NOMO-1 (cell line): ENCODE results near the gene KLF16.
A peak's percentile ranks its signal among the peaks of the same experiment; 100 is the strongest.

Experiments used
- DNase-seq, 2 experiments: peaks; one replicate each; lab custom pipeline; 2025; ENCODE audit not compliant: unreplicated experiment in 2 of 2; lab: John Stamatoyannopoulos, UW

The KLF16 gene

DNA sequence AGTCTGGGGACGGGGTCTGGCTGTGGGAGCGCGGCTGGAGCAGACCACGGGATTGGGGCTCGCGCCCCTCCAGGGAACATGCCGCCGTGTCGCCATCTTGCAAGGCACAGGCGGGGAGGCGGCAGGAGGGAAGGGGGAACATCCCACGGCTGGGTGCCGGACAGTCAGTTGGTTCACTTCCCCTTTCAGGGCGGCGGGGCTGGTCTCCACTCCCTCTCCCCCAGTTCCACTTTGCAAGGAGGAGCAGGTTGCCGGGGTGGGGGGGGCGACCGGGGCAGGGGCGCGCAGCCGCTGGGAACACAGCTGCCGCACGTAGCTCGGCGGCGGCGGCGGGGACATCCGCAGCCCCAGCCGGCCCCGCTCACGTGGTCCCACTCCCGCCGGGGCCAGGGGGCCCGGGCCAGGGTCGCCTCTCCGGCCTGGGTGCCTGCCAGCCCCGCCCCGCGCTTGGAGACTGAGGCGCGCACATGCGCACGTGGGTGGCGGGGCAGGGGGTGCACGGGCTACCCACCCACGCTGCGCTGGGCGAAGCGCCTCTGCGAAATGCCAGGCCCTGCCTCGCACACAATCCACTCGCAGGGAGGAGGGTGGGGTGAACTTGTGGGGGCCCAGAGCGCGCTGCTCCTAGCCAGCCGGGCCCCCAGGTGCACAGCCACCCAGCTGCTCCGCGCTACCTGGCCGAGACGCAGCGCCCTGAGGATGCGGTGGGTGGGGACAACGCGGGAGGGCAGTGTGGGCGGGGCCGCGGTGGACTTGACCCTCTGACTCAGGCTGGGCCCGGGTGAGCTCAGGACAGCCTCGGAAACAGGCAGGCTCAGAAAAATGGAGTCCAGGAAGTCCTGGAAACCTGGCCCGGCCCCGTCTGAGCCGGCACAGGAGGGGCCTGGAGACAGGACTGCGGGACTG is 6.4 kb downstream of the KLF16 start:
- peak; percentile 85 to 89 for DNase-seq

DNA sequence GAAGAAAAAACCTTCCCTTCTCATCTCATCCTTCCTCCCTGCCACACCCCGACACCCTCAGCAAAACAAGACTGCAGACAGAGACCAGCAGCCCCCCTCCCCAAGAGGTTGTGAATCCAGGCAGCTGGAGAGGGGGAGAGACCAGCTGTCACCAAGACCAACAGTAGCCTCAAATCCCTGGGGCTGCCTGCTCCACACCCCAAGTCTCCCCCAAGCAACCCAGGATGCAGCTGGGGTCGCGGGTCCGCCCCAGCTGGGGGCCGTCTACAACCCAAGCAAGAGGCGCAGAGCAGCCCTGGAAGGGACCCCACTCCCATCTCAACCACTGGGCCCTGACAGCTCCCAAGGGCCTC is 7.1 kb downstream of the KLF16 start:
- DNase-seq, result no peak

DNA sequence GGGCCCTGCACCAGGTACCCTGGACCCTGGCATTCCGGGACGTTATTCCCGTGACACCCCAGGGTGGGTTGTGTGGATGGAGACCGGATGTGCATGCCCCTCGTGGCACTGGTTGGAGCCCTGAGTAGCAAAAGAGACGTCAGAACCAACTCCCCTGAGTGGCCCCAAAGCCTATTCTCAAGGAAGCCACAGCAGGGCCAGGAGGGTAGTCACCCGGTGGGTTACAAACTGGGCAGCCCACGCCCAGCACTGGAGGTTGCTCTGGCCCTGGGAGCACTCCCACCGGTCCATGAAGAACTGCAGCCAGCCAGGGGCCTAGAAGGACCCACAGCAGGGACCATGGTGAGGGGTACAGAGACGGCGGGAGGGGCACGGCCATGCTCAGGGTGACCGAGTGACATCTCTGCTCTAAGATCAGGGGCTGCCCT is 7.5 kb downstream of the KLF16 start:
- DNase-seq, result peak in 1 of 2 experiments; percentile 27

DNA sequence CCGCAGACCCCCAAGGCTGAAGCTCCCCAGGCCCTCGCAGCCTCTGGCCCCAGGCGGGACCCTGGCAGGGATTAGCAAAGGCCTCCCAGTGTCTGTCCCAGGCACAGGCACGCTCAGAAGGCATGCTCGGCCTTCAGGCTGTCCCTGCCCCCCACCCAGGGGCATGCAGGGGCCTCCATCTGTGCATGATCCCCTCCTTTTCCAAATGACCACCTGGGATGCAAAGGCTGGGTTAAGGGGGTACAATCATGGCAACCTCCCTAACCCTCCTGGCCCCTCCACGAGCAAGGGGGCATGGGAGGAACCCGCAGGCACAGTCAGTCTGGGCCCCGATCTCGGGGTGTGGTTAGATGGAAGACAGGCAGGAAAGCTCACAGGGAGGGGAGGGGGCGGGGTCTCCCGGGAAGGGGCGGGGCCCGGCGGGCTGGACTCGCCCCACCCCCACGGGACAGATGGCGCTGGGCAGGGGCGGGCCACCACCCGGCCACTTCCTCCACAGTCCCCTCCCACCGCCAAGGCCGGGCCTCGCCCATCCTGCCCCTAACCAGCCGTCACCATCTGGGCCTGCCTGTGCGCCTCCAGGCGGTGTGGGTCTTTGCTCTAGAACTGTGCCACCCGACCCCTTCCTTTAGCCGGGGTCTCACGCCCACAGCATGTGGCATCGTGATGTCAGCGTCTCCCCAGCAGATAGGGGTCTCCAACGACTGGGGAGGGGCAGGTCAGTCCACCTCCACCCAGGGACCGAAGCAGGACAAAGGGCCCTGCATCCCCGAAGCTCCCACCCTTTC is 8.1 kb downstream of the KLF16 start:
- DNase-seq, result peak; percentile 88 to 94

DNA sequence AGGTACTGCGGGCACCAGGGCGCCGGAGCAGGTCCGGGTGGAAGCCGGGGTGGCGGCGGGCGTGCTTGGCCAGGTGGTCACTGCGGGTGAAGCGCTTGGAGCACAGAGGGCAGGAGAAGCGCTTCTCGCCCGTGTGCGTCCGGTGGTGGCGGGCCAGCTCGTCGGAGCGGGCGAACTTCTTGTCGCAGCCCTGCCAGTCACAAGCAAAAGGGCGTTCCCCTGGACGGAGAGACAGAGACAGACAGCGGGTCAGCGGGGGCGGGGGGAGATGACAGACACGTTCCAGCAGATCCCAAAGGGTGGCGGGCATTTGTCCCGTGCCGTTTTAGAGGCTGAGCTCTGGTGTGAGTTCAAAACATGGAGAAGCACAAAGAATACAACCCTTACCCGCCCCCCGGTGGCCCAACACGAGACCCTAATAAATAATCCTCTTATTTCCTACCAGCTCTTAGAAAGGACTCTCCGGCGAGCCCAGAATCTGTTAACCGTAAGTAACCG is 8.8 kb downstream of the KLF16 start:
- DNase-seq, result peak; percentile 58 to 59

DNA sequence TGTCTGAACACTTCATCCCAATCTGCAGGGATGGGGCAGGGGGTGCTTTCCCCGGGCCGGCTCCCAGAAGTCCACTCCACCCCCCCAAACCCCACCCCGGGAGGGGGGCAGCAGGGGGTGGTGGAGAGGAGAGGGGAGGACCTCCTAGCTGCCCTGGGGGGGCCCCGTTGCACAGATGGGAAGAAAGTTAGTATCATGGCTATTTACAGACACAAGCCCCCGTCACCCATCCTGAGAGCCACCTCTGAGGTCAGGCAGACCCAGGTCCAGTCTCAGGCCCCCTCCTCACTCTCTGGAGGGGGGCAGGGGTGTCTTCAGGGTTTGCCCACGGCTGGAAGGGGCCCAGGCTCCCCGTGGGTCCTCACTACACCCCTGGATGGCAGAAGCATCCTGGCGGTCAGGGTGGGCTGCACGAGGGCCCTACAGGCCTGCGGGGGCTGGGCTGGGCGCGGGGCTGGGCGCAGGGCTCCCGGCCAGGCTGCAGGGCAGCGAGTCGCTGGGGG is 9.3 kb downstream of the KLF16 start:
- DNase-seq, result no peak

DNA sequence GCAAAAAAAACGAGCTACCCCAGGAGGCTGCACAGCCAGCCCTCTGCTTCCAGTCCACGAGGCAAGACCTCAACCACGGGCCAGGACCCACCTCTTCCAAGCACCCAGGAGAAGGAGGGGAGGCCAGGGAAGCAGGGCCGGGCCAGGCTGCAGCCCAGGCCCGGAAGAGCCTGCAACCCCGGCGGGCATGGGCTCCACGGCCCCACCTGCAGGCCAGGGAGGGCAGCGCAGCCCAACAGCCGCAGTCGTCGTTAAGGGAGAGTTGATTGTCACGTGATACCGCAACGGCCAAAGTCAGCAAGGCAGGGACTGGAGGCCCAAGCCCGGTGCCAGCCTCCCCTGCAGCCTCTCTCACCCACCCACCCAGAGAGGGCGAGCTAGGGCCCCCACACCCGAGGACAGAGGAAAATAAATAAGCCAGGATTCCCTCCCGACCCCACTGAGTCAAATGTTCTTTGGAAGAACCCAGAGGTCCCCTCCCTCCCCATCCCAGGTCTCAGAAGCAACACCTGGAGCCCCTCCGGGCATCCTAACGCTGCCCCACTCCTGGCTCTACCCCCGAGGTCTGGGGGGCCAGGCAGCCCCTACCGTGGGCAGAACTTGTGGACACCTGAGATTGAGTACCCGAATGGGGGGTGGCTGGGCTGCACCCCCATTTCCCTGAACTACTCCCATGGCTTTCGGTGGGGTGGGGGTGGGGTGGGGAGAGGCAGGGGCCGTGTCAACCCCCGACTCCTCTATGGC is 9.9 kb downstream of the KLF16 start:
- peak; percentile 89 to 94 for DNase-seq

DNA sequence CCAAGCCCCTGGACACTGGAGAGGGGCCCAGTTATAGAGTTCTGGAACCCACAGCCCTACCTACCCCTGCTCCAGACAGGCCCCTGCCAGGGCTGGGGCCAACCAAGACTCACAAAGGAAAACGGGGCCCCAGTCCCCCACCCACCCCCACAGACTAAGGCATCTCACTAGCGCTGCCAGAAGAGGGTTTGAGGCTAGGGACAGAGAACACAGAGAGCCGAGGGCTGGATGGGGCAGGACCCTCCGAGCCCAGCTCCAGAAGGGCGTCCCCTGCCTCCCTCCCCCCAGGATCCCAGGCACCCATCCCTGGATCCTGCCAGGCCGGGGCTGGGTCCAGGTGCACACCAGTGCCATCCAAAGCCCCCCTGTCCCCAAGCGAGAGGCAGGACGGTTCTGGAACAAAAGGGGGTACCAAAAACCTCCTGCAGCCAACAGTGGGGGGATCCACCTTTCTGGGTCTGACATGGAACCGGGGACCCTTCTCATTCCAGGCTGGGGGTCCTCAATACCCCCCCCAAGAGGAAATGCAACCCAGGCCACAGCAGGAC is 10.7 kb downstream of the KLF16 start:
- DNase-seq, result no peak

DNA sequence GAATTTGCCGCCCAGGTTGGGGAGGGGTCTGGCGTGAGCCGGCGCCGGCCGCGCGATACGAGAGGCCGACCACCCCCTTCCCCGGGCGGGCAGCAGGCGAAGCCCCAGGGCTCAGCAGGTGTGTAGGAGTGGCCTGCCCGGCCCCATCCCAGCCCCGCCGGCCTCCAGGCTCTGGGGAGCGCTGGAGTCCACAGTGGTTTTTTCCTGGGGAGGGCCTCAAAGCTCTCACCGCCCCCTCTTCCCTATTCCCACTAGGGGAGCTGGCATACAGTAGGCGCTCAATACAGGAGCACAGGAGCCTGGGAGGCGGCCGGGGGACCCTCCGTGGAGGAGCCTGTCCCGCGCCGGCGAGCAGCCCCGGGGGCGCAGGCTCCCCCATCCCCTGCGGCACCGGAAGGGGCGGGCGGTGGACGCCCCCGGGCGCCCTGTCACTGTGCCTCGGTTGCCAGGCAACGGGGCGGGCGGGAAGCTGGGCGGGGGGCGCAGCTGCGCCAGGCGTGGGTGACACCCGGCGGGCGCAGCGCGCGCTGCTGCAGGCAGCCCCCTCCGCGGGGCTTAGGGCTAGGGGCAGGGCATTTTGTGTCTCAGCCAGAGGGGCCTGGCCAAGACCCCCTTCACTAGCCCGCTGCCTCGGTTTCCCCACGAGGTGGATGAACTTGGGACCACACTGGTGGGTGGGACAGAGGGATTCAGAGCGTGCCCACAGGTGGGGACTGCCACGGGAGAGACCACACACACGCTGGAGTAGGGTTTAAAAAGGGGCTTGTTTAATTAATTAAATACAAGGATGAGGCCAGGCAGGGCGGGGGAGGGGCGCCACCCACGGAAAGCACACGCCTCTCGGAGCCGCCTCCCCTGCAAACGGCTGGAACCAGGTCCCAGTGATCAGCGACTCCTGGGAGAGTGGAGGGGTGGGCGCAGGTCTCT is 11.5 kb downstream of the KLF16 start:
- no peak for DNase-seq

DNA sequence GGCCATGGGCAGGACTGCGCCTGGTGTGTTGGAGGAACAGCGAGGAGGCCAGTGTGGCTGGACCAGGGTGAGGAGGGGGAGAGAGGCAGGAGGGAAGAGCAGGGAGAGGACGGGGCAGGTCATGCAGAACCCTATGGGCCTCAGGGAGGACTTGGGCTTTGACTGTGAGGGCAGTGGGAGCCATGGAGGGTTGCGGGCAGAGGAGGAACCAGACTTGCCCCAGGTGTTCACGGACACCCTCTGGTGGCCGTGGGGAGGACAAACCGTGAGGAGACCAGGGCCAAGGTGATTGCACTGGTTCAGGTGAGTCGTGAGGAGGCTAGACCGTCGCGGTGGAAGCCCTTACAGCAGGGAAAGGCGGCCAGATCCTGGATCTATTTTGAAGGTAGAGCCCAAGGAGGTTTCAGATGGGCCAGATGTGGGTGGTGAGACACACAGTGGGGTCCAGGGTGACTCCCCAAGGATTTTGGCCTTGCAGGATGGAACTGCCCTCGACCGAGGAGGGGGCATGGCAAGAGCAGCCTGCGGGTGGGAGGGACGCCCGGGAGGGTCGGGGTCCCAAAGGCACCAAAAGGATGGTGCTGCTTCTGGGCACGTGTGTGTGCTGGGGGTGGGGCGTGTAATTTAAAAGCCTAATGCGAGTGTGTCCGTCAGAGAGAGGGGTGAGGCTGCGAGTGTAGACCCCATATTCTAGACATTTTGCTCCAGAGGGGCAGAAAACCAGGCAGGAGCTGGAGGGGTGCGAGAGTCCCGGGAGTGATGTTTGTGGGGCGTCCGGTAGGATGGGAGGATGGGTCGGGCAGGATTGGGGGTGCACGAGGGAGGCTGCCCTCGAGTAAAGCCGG is 12.3 kb downstream of the KLF16 start:
- no peak for DNase-seq

DNA sequence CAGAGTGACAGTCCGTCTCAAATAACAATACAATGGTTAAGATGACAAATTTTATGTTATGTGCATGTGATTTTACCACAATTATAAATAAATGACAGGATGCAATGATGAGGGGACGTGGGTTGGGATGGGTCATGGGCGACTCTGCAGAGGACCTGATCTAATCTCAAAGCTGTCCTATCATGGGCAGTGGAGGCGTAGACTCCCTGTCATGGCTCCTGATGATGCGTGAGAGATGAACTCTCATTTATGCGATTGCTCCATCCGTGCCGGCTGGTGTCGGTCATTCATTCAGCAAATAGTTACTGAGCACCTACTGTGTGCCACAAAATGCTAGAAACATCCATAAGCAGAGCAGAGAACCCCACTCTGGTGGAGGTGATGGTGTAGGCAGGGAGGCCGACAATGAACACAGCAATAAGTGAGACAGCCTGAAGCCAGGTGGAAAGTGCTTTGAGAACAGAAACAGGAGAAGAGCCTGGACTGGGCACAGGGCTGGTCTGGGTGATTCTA is 13.4 kb downstream of the KLF16 start:
- DNase-seq, result no peak

DNA sequence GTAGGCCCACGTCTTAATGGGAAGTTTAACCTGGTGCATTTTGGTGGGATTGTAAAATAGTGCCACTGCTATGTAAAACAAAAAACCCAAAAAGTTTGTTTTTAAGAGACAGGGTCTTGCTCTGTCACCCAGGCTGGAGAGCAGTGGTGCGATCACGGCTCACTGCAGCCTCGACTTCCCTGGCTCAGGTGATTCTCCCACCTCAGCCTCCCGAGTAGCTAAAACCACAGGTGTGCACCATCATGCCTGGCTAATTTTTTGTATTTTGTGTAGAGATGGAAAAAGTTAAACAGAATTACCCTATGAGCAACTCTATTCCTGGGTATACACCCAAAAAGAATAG is 14.3 kb downstream of the KLF16 start:
- DNase-seq, result no peak

DNA sequence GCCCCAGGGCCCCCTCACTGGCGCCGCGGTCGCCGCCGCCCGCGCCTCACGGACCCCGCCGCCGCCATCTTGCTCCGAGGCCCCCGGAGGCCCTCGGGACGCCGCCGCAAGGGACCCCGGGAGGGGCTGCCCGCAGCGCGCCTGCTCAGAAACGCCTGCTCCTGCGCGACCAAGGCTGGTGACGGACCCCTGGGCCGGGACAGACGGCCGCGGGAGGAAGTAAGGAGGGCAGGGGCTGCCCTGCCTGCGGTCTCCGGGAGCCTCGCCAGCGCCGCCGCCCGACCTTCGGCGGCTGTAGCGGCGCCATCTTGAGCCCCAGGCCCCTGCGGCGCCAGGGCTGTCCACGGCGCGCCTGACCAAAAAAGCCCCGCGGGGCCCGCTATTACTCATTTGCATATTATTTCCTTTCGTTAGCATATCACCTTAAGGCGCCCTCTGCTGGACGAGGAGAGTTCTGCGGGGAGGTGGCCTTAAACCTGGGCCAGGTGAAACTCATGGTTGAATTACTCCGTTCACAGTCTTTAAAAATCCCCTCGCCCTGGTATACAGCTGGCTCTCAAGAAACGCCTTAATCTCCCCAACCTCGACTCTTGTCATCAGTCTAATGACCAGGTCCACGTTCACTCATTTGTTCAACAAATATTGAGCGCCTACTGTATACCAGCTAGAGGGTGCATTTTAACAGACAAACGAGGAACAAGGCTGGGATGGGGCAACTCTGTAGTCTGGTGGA is 14.8 kb downstream of the KLF16 start, which contains the start of gene REXO1:
TSS of gene REXO1 (minus strand) at position 85 of the 733 bp plus-strand sequence. CDS start 125 bp downstream, outside the sequence.
- peak; percentile 91 to 96 for DNase-seq

DNA sequence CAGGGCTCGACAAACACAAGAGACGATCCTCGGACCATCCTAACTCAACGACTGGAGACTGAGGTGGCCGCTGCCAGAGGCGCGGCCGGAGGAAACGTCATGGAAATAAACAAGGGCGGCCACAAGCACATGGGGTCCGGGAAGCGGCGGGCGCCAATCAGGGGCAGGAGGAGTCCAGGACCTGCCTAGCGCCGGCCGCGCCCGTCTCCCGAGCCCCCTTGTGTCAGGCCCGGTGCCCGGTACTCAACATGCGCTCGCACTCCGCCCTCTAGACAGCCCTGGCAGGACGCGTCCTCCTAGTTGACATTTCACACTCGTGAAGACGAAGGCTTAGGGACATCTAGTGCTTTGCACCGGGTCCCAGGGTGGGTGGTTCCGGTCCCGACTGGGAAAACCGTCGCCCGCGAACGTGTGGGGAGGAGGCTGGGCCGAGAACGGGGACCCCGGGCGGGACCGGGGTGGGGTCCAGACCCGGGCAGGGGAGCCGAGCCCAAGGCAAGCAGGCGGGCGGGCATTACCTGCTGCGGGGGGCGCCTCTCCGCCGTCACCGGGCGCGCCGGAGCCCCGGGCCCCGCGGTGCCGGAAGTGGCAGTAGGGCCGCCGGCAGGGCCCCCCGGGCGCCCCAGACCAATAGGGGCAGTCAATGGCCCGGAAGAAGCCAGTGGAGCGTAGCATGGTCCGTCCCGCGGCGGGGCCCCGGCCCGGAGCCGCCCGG is 15.5 kb downstream of the KLF16 start:
- peak; percentile 26 to 30 for DNase-seq

DNA sequence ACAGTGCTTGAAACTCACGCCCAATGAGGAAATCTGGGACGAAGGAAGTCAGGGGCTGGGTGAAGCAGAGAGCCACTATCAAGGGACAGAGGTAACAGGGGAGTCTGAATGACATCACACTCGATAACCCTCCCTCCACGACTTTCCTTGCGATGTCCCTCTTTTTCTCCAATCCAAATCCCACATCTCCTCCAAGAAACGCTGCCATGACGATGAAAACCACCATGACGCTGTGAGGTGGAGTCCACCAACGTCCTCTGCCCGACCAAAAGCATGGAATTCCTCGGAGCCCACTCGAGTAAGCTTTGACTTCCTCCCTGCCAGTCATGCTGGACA is 16.1 kb downstream of the KLF16 start:
- DNase-seq, result no peak

DNA sequence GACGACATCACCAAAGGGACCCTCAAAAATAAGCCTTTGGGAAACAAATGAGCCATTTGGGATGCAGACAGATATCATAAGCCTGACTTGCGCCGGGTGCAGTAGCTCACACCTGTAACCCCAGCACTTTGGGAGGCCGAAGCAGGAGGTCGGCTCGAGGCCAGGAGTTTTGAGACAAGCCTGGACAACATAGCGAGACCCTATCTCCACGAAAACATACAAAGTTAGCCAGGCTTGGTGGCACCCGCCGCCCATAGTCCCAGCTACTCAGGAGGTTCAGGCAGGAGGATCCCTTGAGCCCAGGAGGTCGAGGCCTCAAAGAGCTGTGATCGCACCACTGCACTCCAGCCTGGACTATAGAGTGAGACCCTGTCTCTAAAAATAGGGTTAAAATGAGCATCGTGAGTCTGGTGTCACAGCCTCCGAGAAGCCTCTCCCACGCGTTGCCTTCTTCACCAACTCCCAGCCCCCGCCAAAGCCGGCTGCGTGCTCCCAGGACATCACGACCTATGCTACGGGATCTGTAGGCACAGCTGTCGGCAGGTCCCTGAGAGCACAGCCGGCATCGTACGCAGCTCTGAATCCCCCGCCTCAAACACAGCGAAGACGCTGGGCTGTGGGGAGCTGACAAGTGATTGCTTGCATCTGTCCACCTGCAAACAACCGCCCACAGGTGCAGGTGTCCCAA is 16.7 kb downstream of the KLF16 start:
- no peak for DNase-seq

DNA sequence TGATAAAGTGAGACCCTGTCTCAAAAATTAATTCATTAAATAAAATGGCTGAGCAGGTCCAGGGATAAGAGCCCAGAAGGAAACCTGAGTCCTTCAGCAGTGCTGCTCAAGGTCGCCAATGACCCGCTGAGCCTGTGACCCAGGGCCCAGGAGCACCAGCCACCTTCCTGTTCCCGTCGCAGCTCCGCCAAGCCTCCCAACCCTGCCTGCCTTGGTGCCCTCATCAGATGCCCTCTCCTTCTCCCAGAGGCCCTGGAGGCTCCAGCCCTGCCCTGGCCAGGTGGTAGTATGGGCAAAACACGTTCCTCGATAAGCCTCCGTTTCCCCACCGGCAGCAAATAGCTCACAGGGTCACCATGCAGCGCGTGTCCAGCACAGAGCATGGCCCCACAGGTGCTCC is 17.7 kb downstream of the KLF16 start:
- no peak for DNase-seq
